D721Med (cell line): ENCODE data around the gene MED12L.

Source experiments
- DNase-seq: peaks from one replicate; pipeline ENCODE4 v3.0.0; 2011; ENCODE audit warnings: low spot score; ENCODE audit not compliant: insufficient read length
- FAIRE-seq: peaks from 2 replicates; lab custom pipeline; 2011; peaks lifted over from hg19 to GRCh38; lab: Jason Lieb, UNC
- TF ChIP-seq, protein P1 (sequence below): IDR thresholded peaks from 2 replicates; pipeline ENCODE4 v1.5.1; 2012; ENCODE audit warnings: mild to moderate bottlenecking, control low read depth; ENCODE audit not compliant: insufficient read depth; ENCODE audit errors: missing control alignments

MED12L gene

DNA sequence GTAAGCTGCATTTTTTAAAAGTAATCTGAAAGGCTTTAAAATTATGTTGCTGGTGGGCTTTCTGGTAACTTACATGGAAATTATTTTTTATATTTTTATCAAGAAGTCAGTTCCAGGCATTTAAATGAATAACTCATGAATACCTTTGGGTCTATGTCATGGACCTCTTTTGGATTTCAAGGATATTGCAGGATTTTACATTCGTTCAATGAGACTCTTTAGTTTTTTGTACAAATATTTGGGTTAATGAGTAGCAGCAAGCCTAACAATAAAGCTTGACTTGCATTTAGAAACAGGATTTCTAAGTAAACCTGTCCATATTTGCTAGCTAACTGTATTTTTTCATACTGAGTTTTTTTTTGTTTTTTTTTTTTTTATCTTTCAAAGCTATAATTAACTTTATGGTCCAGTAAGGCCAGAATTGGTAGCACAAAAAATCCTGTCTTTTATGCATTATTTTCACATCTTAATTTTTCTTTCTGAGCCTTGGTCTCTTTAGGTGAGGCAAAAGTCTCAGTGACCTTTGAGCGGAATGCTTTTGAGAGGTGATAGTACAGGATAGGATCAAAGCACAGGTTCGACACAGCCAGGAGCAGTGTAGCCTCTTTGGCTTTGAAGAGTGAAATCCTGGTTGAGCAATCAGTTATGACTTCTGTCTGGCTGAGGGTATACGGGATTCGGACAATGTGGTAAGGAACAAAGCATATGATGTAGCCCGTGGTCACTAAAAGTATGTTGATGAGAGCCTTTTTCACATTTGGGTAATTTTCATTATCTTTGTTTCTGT is 112.7 kb downstream of the MED12L start:
- FAIRE-seq (no peak), DNase-seq (no peak)
- TF ChIP-seq, protein P1, sequence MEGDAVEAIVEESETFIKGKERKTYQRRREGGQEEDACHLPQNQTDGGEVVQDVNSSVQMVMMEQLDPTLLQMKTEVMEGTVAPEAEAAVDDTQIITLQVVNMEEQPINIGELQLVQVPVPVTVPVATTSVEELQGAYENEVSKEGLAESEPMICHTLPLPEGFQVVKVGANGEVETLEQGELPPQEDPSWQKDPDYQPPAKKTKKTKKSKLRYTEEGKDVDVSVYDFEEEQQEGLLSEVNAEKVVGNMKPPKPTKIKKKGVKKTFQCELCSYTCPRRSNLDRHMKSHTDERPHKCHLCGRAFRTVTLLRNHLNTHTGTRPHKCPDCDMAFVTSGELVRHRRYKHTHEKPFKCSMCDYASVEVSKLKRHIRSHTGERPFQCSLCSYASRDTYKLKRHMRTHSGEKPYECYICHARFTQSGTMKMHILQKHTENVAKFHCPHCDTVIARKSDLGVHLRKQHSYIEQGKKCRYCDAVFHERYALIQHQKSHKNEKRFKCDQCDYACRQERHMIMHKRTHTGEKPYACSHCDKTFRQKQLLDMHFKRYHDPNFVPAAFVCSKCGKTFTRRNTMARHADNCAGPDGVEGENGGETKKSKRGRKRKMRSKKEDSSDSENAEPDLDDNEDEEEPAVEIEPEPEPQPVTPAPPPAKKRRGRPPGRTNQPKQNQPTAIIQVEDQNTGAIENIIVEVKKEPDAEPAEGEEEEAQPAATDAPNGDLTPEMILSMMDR = no peak

DNA sequence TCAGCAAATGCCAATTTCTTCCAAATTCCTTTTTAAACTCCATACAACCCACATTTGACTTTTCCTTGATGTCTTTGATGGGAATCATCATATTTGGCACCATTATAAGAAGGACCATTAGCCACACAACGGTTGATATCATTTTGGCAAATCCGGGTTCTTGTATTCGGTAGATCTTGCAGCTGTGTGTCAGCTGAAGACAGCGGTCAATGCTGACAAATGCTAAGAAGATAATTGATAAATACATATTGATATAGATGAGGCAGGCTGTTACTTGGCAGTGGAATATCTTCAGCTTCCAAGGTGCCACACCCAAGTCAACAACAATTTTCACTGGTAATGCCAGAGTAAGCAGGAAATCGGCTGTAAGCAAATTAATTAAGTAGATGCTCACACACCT is 113.4 kb downstream of the MED12L start:
- FAIRE-seq = no peak
- TF ChIP-seq, protein P1 = no peak
- DNase-seq = no peak

DNA sequence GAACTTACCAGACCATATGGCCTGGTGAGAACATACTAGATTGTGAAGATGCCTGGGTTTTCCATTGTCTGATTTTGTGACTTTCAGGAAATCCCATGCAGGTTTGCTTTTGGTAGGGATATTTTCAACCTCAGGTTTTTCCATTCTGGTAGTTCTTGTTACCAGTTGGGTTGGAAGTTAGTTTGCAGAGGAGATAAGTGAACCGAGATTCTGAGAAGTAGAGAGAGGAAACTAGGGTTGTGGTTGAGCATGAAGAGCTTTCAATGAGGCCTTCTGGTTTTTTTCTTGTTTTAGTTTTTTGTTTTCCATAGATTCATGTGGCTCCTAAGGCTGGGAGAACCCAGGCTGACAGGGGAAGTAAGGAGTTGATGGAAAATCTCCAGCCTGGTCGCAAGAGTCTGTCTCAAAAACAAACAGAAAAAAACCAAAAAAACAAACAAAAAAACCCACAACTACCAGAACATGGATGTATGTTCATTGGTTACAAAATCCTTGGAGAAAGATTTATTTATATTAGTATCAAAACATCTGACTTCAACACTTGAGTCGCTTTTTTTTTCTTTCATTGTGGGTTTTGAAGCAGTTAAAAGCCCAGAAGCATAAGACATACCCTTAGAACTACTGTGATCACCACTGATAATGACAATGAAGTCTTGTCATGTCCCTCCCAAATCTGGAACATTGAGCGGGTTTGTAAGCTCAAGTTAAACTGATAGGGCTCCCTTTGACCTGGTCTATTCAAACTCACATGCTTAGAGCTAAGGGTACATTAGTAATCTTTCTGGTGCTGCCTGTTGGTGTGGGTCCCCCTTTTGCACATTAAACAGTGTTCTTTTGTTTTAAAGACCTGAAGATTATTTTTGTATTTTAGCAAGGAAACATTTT is 114.3 kb downstream of the MED12L start:
- no peak for FAIRE-seq
- DNase-seq = no peak
- TF ChIP-seq, protein P1 = no peak

DNA sequence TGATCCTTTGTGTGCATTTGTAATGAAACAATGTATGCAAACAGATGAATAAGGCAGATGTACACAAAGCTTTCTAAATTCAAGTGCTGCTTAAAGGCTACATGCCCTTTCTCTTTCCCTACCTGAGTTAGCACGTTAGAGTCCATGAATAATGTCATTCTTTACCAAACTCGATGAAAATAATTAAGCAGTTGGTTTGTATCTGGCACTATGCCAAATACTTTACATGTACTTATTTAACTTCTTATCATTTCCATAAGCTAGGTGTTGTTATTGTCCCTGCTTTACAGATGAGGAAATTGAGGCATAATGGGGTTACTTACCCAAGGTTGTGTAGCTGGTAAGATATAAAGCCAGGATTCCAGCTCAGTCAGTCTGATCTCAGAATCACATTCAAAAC is 115.1 kb downstream of the MED12L start:
- TF ChIP-seq, protein P1 = no peak
- FAIRE-seq (no peak), DNase-seq (no peak)

DNA sequence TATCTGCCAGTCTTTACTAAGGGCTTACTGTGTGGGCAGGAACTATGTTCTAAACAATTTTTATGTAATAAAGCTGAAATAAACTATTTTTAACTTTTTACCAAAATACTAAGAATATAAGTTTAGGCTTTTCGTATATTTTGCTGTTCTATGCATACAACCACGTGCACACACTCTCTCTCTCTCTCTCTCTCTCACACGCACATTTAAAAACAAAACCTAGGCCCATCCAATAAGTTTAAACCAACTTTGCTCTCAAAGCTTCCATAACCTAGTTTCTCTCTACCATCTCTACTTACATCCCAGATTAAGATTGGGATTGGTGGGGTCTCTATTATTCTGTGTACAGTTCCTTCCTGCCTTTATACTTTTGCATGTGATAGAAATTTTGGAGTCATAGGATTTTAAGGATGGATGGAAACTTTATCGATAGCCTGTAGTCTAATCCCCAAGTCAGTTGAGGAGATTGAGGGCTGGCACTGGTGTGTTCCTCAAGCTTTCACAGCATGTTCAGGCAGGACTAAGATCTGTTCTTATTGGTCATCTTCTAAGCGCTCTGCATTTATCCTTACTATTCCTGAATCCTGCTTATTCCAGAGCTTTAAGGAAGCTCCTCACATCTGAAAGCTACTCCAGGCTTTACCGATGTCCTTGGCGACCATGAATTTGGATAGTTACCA is 115.7 kb downstream of the MED12L start:
- TF ChIP-seq, protein P1 = no peak
- FAIRE-seq (no peak), DNase-seq (no peak)

DNA sequence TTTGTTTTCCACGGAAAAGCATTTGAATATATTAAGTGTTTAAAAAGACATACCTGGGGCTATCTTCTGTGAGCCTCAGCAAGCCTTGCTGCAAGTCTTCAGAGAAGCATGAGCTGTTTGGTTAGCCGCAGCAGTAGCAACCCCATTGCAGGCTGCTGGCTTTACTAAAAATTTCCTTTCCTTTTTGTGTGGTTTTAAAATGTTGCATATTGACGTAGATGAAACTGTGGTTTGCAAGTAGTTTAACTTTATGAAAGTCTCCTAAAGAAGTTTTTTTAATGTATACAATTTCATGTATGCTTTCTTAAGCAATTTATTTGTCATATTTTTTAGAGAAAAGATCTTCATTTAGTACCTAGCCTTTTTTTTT is 117.6 kb downstream of the MED12L start, which contains the start of gene GPR171:
GPR171 (minus strand) TSS at position 166 of the 370 bp plus-strand sequence. CDS start 3,830 bp downstream, outside the sequence.
- TF ChIP-seq, protein P1 = no peak
- DNase-seq = no peak
- FAIRE-seq = no peak
